Erythroblast (primary cell): ENCODE measurements around the gene XRCC3.

ENCODE experiments used
- DNase-seq, 2 experiments: peaks; one replicate each; lab custom pipeline; 2025; lab: John Stamatoyannopoulos, UW
- GATA1 ChIP-seq: IDR thresholded peaks from 2 replicates; pipeline ENCODE4 v1.6.1; 2011; ENCODE audit warnings: low read depth, mild to moderate bottlenecking, control low read depth, low read length, moderate library complexity
- POLR2A ChIP-seq: IDR thresholded peaks from 2 replicates; pipeline ENCODE4 v1.6.1; 2011; ENCODE audit warnings: mild to moderate bottlenecking, low read length

The XRCC3 gene

DNA sequence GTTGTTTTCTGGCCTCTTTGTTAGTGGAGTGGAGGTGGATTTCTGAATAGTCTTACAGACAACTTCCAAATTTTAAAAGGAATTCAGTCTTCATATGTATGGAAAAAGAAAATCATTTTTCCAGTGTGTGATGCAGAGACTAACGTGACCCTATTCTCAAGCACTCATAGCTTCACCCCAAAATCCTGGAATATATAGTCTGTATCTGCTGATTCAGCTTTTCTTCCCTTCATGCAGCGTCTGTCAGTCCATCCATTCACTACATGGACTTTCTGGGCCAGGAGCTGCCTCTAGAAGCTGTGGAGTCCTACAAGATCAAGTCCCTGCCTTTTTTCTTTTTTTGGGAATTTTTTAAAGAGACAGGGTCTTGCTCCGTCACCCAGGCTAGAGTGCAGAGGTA is 62.4 kb downstream of the XRCC3 start:
- TF ChIP-seq POLR2A: no peak
- no peak for TF ChIP-seq GATA1
- no peak for DNase-seq

DNA sequence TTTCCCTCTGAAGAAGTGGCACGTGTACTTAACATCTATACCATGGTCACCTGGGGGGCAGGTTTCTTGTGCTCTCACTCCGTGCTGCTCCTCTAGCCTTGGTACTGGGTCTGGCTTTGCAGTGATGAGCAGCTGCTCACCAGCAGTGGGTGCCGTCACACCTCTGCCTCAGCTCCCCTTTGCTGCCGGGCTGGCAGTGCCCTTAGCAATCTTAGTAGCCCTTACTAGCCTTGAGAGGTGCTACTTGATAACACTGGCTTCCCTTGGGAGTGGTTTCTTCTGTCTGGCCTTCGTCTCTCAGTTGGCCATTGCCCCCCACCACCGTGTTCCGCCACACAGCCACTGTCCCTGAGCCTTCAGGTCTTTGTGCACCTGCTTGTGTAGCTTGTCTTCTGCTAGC is 63.7 kb downstream of the XRCC3 start:
- TF ChIP-seq GATA1 (no peak), POLR2A (no peak)
- DNase-seq: no peak

DNA sequence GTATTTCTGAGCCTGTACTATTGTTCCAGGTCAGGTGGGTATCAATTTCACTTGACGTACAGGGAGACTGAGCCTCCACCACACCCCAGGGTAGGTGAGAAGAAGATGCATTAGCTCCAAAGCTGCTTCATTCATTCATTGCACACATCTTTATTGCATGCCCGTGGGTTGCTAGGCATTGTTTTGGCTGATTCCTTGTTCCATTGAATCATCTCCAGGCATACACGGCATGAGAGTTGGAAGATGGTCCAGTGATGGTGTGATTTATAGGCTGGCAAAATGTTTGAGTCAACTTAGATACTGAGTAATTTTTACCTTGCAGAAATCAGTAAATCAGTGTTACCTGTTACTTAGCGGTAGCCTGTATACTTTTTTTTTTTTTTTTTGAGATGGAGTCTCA is 65.0 kb downstream of the XRCC3 start:
- DNase-seq: no peak
- TF ChIP-seq POLR2A (no peak), GATA1 (no peak)

DNA sequence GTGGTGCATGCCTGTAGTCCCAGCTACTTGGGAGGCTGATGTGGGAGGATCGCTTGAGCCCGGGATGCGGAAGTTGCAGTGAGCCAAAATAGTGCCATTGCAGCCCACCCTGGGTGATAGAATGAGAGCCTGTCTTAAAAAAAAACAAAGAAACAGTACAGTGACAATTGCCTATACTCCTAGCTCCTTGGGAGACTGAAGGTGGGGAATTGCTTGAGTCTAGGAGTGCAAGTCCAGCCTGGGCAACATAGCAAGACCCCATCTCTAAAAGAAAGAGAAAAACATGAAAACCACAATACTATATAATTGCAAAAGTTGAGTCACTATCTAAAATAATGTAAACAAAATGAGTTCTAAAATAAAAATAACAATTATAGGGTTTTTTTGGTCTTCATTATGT is 66.2 kb downstream of the XRCC3 start:
- DNase-seq: no peak
- TF ChIP-seq POLR2A: no peak
- TF ChIP-seq GATA1: no peak
